ENCODE data around the gene MEGF11.

- no peak for TF ChIP-seq CTCF (IDR thresholded peaks at IDR 0.05; ENCODE audit: low read length)
- TF ChIP-seq EZH2 (IDR thresholded peaks at IDR 0.05; ENCODE audit: borderline replicate concordance, low read length) = no peak
Observed at GRCh38 chr15:65926899-65927298, 326.7 kb downstream of the MEGF11 start.
